ENCODE data around the gene TBC1D3B.

GRCh38 chr17:36129616-36130015 lies 46.8 kb downstream of the TBC1D3B start:
- TF ChIP-seq CTCF (IDR thresholded peaks at IDR 0.05; ENCODE audit: low read length) = no peak
- no peak for TF ChIP-seq EZH2 (IDR thresholded peaks at IDR 0.05; ENCODE audit: borderline replicate concordance, low read length)

All from OCI-LY1 (cell line).